ENCODE measurements around the gene FPGS.
"Not testable (repeated sequence)": the region's sequence is repeated elsewhere in the genome, so short reads cannot be mapped to it uniquely, and the experiment has no call there.

FPGS gene

DNA sequence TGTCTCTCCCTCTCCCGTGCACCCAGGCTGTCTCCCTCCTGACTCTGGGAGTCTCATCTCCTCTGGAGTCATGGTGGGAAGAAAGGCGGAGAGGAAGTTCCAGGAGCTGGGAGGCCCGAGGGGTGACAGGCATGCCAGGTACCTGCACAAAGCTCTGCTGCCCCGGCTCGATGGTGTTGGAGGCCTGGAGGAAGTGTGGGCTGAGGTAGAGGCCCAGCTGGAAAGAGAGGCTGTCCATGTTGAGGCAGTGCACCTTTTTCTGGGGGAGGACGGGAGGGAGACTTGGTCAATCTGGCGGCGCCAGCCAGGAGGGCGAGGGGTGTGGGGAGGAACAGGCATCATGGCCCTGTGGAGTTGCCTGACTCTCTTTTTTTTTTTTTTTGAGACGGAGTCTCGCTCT is 15.9 kb downstream of the FPGS start:
- H3K36me3 Mint-ChIP-seq (ENCODE audit: low read depth) = peaks cover 63% of the 10 kb centered on the region
- no peaks in the 10 kb centered on the region for H3K4me1 Mint-ChIP-seq (ENCODE audit: low read depth)
- H3K9me3 Mint-ChIP-seq = no peaks in the 10 kb centered on the region
- H3K27ac Mint-ChIP-seq = peak overlapping the region; percentile 57
- H3K4me3 Mint-ChIP-seq = no peak overlapping the region
- DNase-seq = no peak
- no peaks in the 10 kb centered on the region for H3K27me3 Mint-ChIP-seq

DNA sequence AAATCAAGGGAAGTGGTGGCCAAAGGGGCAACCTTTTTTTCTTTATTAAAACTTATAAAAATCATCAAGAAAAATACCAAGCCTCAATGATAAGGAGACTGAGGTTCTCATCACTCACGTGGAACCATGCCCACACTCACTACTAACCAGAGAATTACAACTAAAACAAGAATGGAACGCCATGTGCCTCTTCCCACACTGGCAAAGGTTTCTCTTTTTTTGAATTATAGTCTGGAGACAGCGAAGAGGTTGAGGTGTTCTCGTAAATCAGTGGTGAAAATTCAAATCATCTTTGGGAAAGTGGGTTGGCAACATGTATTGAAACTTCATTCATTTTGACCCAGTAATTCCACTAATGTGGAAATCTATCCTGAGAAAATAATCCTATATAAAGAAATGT is 19.4 kb downstream of the FPGS start:
- Mint-ChIP-seq H3K4me1 (ENCODE audit: low read depth) (no peaks in the 10 kb centered on the region), H3K36me3 (ENCODE audit: low read depth) (peaks cover 47% of the 10 kb centered on the region), H3K9me3 (no peaks in the 10 kb centered on the region), H3K27me3 (no peaks in the 10 kb centered on the region), H3K27ac (no peak overlapping the region), H3K4me3 (no peak overlapping the region)
- no peak for DNase-seq

- Mint-ChIP-seq H3K36me3 (ENCODE audit: low read depth) (peaks cover 26% of the 10 kb centered on the region), H3K27ac (peak overlapping the region; percentile 7)
Measured at GRCh38 chr9:127825319-127826051, 22.8 kb downstream of the FPGS start.

GRCh38 chr9:127826253-127826913 is 23.7 kb downstream of the FPGS start:
- Mint-ChIP-seq H3K4me3 (no peak overlapping the region), H3K9me3 (no peaks in the 10 kb centered on the region), H3K4me1 (ENCODE audit: low read depth) (no peaks in the 10 kb centered on the region), H3K27ac (no peak overlapping the region), H3K36me3 (ENCODE audit: low read depth) (peaks cover 22% of the 10 kb centered on the region), H3K27me3 (no peaks in the 10 kb centered on the region)
- DNase-seq = no peak

More at GRCh38 chr9:127825319-127826051, 22.8 kb downstream of the FPGS start:
- H3K27me3 Mint-ChIP-seq = no peaks in the 10 kb centered on the region
- DNase-seq = no peak
- H3K4me3 Mint-ChIP-seq = no peak overlapping the region
- no peaks in the 10 kb centered on the region for H3K4me1 Mint-ChIP-seq (ENCODE audit: low read depth)
- no peaks in the 10 kb centered on the region for H3K9me3 Mint-ChIP-seq

- no peak for DNase-seq
- Mint-ChIP-seq H3K36me3 (ENCODE audit: low read depth) (peaks cover 22% of the 10 kb centered on the region), H3K27ac (no peak overlapping the region), H3K9me3 (no peaks in the 10 kb centered on the region), H3K4me3 (no peak overlapping the region), H3K27me3 (no peaks in the 10 kb centered on the region), H3K4me1 (ENCODE audit: low read depth) (peaks cover 9% of the 10 kb centered on the region)
Measured at GRCh38 chr9:127828262-127829031, 25.8 kb downstream of the FPGS start.

GRCh38 chr9:127829205-127829906 is 26.7 kb downstream of the FPGS start:
- Mint-ChIP-seq H3K9me3 (no peaks in the 10 kb centered on the region), H3K36me3 (ENCODE audit: low read depth) (peaks cover 22% of the 10 kb centered on the region), H3K4me3 (no peak overlapping the region), H3K27me3 (no peaks in the 10 kb centered on the region), H3K4me1 (ENCODE audit: low read depth) (peaks cover 12% of the 10 kb centered on the region), H3K27ac (peak overlapping the region; percentile 38)
- DNase-seq = no peak

- Mint-ChIP-seq H3K27ac (peak overlapping the region; percentile 80), H3K4me1 (ENCODE audit: low read depth) (peaks cover 23% of the 10 kb centered on the region), H3K27me3 (no peaks in the 10 kb centered on the region), H3K4me3 (no peak overlapping the region), H3K36me3 (ENCODE audit: low read depth) (peaks cover 8% of the 10 kb centered on the region), H3K9me3 (no peaks in the 10 kb centered on the region)
- no peak for DNase-seq
Measured at GRCh38 chr9:127832248-127832647, 29.6 kb downstream of the FPGS start.

DNA sequence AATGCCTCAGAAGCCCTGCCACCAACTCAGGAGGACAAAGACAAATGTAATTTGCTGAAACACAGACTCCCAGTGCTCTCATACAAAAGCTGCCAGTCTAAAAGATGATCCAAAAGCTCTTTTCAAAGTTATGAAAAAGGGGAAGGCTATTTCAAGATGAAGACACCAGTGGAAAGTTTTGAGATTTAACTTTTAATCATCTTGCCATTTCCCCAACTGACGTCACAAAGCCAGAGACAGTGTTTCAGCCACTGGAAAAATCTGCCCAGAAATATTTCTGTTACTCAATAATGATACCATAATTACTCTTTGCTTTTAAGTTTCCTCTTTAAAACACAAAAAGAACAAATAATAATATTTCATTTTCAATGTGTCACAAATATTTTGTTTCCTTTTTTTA is 30.9 kb downstream of the FPGS start:
- DNase-seq = no peak
- Mint-ChIP-seq H3K36me3 (ENCODE audit: low read depth) (peaks cover 8% of the 10 kb centered on the region), H3K27me3 (no peaks in the 10 kb centered on the region), H3K4me3 (no peak overlapping the region), H3K4me1 (ENCODE audit: low read depth) (peaks cover 23% of the 10 kb centered on the region), H3K27ac (peak overlapping the region; percentile 45), H3K9me3 (no peaks in the 10 kb centered on the region)

GRCh38 chr9:127835991-127836516 is 33.4 kb downstream of the FPGS start:
- Mint-ChIP-seq H3K27ac (no peak overlapping the region), H3K4me1 (ENCODE audit: low read depth) (peaks cover 23% of the 10 kb centered on the region), H3K36me3 (ENCODE audit: low read depth) (no peaks in the 10 kb centered on the region), H3K9me3 (no peaks in the 10 kb centered on the region), H3K4me3 (no peak overlapping the region), H3K27me3 (no peaks in the 10 kb centered on the region)
- no peak for DNase-seq

GRCh38 chr9:127836561-127836960 is 33.9 kb downstream of the FPGS start:
- peaks cover 23% of the 10 kb centered on the region for H3K4me1 Mint-ChIP-seq (ENCODE audit: low read depth)
- not testable (repeated sequence) for H3K4me3 Mint-ChIP-seq; H3K27ac Mint-ChIP-seq; H3K9me3 Mint-ChIP-seq; DNase-seq; H3K27me3 Mint-ChIP-seq; H3K36me3 Mint-ChIP-seq (ENCODE audit: low read depth)

GRCh38 chr9:127837346-127837745 is 34.7 kb downstream of the FPGS start:
- no peak overlapping the region for H3K4me3 Mint-ChIP-seq
- no peak overlapping the region for H3K27ac Mint-ChIP-seq
- H3K4me1 Mint-ChIP-seq (ENCODE audit: low read depth) = peaks cover 20% of the 10 kb centered on the region
- no peaks in the 10 kb centered on the region for H3K36me3 Mint-ChIP-seq (ENCODE audit: low read depth)
- H3K27me3 Mint-ChIP-seq = no peaks in the 10 kb centered on the region
- DNase-seq = no peak
- H3K9me3 Mint-ChIP-seq = no peaks in the 10 kb centered on the region

DNA sequence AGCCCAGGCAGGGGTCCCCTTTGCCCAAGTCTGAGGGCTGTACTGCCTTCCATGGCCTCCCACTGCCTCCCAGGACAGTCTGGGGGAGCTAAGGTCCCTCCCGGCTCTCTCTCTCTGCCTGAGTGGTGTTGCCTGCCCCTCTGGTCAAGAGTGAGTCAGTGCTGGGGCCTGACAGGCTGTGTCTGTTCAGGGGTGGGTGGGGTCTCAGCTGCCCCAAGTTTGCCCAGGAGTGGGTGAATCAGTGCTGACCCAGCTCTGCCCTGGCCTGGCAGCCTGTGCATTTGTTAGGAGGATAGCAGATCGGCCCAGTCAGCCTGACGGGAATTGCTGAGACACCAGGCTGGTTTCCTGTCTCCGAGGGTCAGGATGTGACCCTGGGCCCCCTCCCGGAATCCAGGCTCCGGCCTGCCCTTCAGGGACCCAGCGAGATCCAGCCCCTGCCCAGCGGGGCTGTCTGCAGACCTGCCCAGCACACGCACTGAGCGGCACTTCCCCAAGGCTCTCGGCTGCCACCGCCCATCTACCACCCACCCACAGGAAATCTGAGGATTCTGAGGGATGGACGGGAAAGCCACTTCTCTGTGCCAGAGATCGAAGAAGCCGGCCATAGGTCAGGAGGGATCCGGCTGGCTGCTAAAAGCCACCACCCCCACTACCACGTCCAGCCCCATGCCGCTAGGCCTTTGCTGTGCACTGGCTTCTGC is 35.8 kb downstream of the FPGS start:
- Mint-ChIP-seq H3K27ac (no peak overlapping the region), H3K27me3 (no peaks in the 10 kb centered on the region), H3K4me1 (ENCODE audit: low read depth) (peaks cover 13% of the 10 kb centered on the region), H3K36me3 (ENCODE audit: low read depth) (no peaks in the 10 kb centered on the region), H3K9me3 (no peaks in the 10 kb centered on the region), H3K4me3 (no peak overlapping the region)
- DNase-seq = no peak

DNA sequence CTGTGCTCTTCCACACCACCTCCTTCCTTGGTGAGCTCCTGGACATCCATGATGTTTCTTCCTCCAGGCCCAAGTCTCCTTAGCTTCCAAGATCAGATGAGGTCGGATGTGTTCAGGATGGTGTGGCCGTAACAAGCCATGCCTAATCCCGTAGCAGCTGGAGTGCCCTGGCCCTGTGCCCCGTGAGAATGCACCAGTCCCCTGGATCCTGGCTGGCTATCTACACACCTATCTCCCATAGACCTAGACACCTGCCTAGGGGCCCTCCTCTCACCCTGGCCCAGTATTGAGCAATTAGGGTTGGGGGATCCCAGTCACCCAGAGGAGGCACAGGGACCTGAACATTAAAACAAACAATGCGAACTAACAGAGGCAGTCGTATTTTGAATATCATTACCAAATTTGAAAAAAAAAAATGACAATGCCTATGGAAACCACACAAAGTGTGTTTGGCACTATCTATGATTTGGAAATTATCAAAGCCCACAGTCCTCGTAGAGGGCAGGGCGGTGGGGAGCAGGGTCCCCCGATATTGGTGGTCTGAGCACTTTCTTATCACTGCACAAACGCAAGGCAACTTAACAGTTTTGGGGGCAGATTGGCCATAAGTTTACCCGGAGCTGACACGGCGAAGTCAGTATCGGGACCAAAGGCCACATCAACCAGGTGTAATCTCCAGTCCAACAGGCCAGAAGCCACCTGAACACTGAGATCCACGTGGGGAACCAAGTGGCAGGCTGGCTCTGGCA is 38.6 kb downstream of the FPGS start:
- no peak overlapping the region for H3K4me3 Mint-ChIP-seq

More for the DNA sequence above, 38.6 kb downstream of the FPGS start:
- Mint-ChIP-seq H3K4me1 (ENCODE audit: low read depth) (no peaks in the 10 kb centered on the region), H3K27me3 (no peaks in the 10 kb centered on the region), H3K9me3 (no peaks in the 10 kb centered on the region), H3K27ac (no peak overlapping the region), H3K36me3 (ENCODE audit: low read depth) (no peaks in the 10 kb centered on the region)
- no peak for DNase-seq
